ENCODE results near the gene HADH.

HADH gene

GRCh38 chr4:107989537-107990386 is at the start of gene HADH (continued):
- no peak for TF ChIP-seq ZNF449 (tag by site-specific recombination; IDR thresholded peaks at IDR 0.05)
- TF ChIP-seq SP2 (tag by site-specific recombination; IDR thresholded peaks at IDR 0.05), result peak; percentile 82

- Histone ChIP-seq H3K4me1 (ENCODE audit: control insufficient read depth, insufficient read depth, low read length) (no peaks in the 10 kb centered on the region), H3K4me3 (ENCODE audit: low read depth, low read length) (no peak overlapping the region), H3K27ac (ENCODE audit: extremely low read depth, low read depth, low read length) (no peak overlapping the region), H3K9me3 (ENCODE audit: control insufficient read depth, insufficient read depth, low read depth, low read length) (no peaks in the 10 kb centered on the region), H3K36me3 (ENCODE audit: control insufficient read depth in 2 of 2, insufficient read depth in 1 of 2, low read length in 2 of 2) (peaks cover 0 to 40% of the 10 kb centered on the region in 2 experiments; a peak in 1 of 3 replicates)
- TF ChIP-seq PRDM6 (tag by site-specific recombination; IDR thresholded peaks at IDR 0.05), result no peak
- TF ChIP-seq ZNF214 (tag by site-specific recombination; IDR thresholded peaks at IDR 0.05; ENCODE audit: borderline replicate concordance), result no peak
- no peak for TF ChIP-seq ZNF112 (tag by site-specific recombination; IDR thresholded peaks at IDR 0.05)
- POLR2A ChIA-PET, result no interaction called here
- CTCF ChIA-PET, result no interaction called here
Observed at GRCh38 chr4:107945809-107946208, 43.9 kb upstream of the HADH start.

- Histone ChIP-seq H3K27ac (ENCODE audit: extremely low read depth, low read depth, low read length) (no peak overlapping the region), H3K4me1 (ENCODE audit: control insufficient read depth, insufficient read depth, low read length) (no peaks in the 10 kb centered on the region), H3K4me3 (ENCODE audit: low read depth, low read length) (no peak overlapping the region), H3K36me3 (ENCODE audit: control insufficient read depth in 2 of 2, insufficient read depth in 1 of 2, low read length in 2 of 2) (peaks cover 0 to 46% of the 10 kb centered on the region in 2 experiments; a peak in 1 of 3 replicates), H3K9me3 (ENCODE audit: control insufficient read depth, insufficient read depth, low read depth, low read length) (no peaks in the 10 kb centered on the region)
- no peak for TF ChIP-seq INSM2 (tag by site-specific recombination; IDR thresholded peaks at IDR 0.05)
- TF ChIP-seq HOXA7 (CRISPR knock-in tag; IDR thresholded peaks at IDR 0.05; ENCODE audit: borderline replicate concordance), result no peak
- no peak for TF ChIP-seq ZNF266 (tag by site-specific recombination; IDR thresholded peaks at IDR 0.05; ENCODE audit: low read depth)
- TF ChIP-seq ZBTB10 (tag by site-specific recombination; IDR thresholded peaks at IDR 0.05), result no peak
- TF ChIP-seq ZBTB6 (tag by site-specific recombination; IDR thresholded peaks at IDR 0.05), result no peak
- no peak for TF ChIP-seq YY2 (tag by site-specific recombination; IDR thresholded peaks at IDR 0.05)
- no peak for TF ChIP-seq ZNF571 (tag by site-specific recombination; IDR thresholded peaks at IDR 0.05)
- no peak for TF ChIP-seq SP7 (tag by site-specific recombination; IDR thresholded peaks at IDR 0.05)
- TF ChIP-seq ZNF626 (tag by site-specific recombination; IDR thresholded peaks at IDR 0.05), result no peak
- TF ChIP-seq PRDM1 (tag by site-specific recombination; IDR thresholded peaks at IDR 0.05), result no peak
- TF ChIP-seq TRIM28 (IDR thresholded peaks at IDR 0.05; ENCODE audit: borderline replicate concordance, low read length), result no peak
- TF ChIP-seq ZBTB48 (tag by site-specific recombination; IDR thresholded peaks at IDR 0.05), result no peak
- no peak for TF ChIP-seq SCRT2 (tag by site-specific recombination; IDR thresholded peaks at IDR 0.05)
- TF ChIP-seq BCL11B (tag by site-specific recombination; IDR thresholded peaks at IDR 0.05; ENCODE audit: low read depth), result no peak
- ChIA-PET CTCF (no interaction called here), POLR2A (no interaction called here)
Observed at GRCh38 chr4:107950746-107951540, 38.7 kb upstream of the HADH start.
